ENCODE data around the gene ADAM8. TPM values are rescaled to one million over a fixed set of nuclear protein-coding genes. Genes with fewer than 3 reads are reported as not detected.
A peak's percentile ranks its signal among the peaks of the same experiment; 100 is the strongest.
"Not testable (repeated sequence)": the region's sequence is repeated elsewhere in the genome, so short reads cannot be mapped to it uniquely, and the experiment has no call there.

Gene ADAM8
- total RNA-seq, 1 experiment from 2014 or later, result 0.50 TPM

DNA sequence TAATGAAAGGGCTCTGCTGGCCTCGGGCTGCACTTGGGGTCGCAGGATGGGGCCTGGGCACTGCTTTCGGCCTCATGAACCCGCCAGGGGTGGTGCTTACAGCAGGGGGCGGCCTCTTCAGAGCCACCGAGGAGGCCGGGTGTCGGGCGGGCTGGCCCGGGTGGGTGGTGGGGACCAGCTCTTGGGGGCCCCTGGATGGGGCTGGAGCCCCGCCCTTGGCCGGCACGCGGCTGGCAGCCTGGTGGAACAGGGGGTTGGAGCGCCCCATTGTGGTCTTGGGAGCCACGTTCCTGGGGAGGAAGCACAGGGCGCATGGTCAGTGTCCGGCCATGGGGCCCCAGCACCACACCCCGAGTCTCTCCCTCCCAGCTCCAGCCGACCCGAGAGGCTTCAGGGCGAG is 8.8 kb downstream of the ADAM8 start:
- DNase-seq (ENCODE audit: low spot score), result no peak

- no peak for DNase-seq (ENCODE audit: low spot score)
Observed at GRCh38 chr10:133267293-133267692, 9.4 kb downstream of the ADAM8 start.

DNA sequence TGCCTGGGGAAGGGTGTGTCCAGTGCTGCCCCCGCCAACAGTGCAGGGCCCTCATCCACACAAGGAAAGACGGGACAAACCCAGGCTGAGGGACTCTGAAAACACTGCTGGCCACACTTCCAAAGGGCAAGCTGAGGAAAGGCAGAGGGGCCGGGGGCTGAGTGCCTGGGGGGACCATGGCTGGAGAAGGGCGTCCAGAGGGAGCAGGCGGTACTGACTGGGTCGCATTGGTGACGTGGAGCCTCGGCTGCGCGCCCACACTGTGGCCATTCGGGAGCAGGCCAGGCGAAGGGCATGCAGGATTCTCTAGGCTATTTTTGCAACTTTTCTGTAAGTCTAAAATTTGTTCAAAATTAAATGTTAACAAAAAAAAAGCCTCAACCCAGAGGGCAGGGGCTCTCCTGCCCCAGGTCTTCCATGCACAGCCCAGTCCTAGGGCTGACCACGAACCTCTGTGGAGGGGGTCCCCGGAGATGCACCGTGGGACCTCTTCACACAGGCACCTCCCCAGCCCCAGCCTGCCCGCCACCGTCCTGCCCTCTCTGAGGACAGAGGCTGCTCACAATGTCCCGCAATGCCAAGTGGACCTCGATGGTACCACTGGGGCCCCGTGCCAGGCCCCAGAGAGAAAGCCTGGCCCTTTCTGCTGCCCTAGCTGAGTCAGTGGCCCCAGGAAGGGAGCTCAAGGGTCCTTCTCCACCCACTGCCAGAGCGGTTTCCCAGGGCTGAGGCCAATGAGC is 10.4 kb downstream of the ADAM8 start:
- DNase-seq (ENCODE audit: low spot score), result no peak

DNA sequence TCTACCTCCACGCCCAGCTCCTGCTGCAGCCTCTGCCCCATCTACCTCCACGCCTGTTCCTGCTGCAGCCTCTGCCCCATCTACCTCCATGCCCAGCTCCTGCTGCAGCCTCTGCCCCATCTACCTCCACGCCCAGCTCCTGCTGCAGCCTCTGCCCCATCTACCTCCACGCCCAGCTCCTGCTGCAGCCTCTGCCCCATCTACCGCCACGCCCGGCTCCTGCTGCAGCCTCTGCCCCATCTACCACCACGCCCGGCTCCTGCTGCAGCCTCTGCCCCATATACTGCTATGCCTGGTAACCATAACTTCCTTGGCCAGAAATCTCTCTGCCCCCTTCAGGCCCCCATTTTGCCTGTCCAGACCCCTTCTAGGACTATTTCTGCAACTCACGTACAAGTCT is 11.6 kb downstream of the ADAM8 start:
- DNase-seq (ENCODE audit: low spot score), result not testable (repeated sequence)

GRCh38 chr10:133264461-133264860 is 12.2 kb downstream of the ADAM8 start:
- no peak for DNase-seq (ENCODE audit: low spot score)

DNA sequence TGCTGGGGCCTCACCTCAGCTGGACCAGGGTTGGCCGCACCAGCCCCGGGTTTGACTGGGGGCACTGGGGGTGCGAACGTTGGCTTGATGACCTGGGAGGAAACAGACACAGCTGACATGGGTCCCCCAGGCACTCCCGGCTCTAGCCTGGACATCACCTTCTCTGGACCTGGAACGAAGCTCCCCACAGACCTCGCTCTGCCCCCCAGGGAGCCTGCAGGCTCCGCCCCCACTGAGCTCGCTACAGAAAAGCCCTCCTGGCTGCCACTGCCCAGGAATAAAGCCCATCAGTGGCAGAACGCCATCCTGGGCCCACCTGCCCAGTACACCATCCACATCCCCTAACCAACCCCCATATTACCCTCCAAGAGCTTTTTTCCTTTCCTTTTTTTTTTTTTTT is 13.0 kb downstream of the ADAM8 start:
- no peak for DNase-seq (ENCODE audit: low spot score)

GRCh38 chr10:133262696-133263095 is 14.0 kb downstream of the ADAM8 start:
- no peak for DNase-seq (ENCODE audit: low spot score)

DNA sequence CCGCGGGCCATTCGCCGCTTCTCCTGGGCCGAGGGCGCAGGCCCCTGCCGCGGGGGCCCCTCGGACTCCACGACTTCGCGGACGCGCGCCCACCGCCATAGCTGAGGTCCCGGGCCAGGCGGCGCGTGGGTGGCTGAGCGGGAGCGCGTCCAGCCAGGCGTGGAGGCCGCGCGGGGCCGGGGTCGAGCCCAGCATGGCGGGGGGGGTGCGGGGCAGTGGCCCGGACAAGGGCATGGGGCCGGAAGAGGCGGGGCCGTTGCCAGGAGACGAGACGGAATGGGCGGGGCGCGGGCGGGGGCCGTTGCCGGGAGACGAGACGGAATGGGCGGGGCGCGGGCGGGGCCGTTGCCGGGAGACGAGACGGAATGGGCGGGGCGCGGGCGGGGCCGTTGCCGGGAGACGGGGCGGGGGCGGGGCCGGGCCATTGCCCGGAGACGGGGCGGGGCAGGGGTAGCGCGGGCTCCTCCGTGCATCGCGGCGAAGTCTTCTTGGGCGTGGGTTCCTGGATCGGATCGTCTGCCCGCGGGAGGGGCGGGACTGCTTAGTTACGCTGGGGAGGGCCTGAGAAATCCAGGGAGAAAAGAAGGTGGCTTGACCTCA is 14.8 kb downstream of the ADAM8 start:
- peak; percentile 40 for DNase-seq (ENCODE audit: low spot score)

- DNase-seq (ENCODE audit: low spot score), result peak; percentile 20
Observed at GRCh38 chr10:133260895-133261725, 15.6 kb downstream of the ADAM8 start.

DNA sequence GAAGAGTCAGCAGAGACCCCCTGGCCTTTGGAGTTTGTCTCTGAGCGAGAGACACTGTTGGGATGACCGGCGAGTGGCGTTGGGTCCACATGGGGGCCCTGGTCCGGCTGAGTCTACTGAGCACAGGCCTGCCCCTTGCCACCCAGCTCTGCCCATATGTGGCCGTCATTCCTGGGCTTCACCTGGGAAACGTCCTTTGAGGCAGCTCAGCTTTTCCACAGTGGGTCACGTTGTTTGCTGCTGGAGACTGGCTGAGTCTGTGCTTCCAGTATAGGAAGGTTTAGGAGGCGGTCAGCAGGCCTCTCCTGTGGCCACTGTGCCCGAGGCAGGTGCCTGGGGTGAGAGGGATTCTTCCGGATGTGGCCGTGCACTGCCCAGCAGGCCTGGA is 17.1 kb downstream of the ADAM8 start:
- no peak for DNase-seq (ENCODE audit: low spot score)

GRCh38 chr10:133258818-133259601 is 17.7 kb downstream of the ADAM8 start:
- DNase-seq (ENCODE audit: low spot score), result peak; percentile 100

DNA sequence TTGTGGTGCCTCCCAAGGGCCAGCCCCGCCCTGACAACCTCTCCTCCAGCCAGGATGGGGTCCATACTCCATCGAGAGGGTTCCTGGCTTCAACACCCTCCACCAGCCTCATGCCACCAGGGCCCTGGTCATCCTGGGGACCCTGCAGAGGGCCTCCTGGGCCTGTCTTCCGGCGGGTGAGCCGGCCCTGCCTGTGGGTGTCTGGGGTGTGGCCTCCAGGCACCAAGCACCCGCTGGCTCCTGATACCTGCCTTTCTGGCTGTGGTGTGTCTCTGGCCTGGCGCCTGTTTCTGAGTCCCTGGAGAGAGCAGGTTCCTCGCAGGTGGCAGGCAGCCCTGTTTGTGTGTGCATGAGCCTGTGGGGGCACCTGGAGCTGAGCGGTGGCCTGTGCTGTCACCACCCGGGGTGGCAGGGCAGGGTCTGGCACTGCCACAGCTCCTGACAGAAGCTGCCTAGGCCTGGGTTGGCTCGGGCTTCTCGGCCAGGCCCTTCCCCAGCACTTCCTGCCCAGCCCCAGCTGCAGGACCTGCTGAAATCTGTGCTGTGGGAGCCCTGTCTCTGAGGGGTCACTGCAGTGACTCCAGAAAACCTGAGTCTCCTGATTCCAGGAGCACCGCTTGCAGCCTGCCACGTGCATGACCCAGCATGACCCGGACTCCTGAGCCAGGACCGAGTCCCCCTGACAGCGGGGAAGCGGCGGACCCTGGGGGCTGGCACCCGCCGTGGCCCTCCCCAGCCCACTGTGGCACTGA is 18.4 kb downstream of the ADAM8 start:
- DNase-seq (ENCODE audit: low spot score), result no peak

GRCh38 chr10:133257489-133258065 is 19.1 kb downstream of the ADAM8 start:
- no peak for DNase-seq (ENCODE audit: low spot score)

- DNase-seq (ENCODE audit: low spot score), result no peak
Observed at GRCh38 chr10:133255323-133255722, 21.3 kb downstream of the ADAM8 start.

- no peak for DNase-seq (ENCODE audit: low spot score)
Observed at GRCh38 chr10:133254421-133255120, 22.1 kb downstream of the ADAM8 start.

DNA sequence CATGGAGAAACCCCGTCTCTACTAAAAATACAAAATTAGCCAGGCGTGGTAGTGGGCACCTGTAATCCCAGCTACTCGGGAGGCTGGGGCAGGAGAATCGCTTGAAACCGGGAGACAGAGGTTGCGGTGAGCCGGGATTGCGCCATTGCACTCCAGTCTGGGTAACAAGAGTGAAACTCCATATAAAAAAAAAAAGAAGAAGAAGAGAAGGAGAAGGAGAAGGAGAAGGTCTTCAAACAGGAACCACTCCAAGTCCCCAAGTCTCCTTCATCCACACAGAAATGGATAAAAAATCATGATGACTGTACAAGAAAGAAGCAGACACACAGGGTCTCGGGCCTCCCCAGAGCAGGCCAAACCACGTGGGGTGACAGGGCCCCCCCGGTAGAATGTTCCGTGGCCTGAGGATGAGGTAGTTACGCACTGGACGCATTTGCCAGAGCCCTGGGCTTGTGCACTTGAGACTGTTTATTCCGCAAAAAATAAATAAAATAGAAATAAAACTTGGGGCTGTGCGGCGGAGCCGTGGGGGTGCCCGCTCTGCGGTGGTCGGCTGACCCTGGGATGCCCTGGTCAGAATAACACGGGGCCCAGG is 23.2 kb downstream of the ADAM8 start:
- DNase-seq (ENCODE audit: low spot score), result no peak

- DNase-seq (ENCODE audit: low spot score), result no peak
Observed at GRCh38 chr10:133252223-133252552, 24.5 kb downstream of the ADAM8 start.

DNA sequence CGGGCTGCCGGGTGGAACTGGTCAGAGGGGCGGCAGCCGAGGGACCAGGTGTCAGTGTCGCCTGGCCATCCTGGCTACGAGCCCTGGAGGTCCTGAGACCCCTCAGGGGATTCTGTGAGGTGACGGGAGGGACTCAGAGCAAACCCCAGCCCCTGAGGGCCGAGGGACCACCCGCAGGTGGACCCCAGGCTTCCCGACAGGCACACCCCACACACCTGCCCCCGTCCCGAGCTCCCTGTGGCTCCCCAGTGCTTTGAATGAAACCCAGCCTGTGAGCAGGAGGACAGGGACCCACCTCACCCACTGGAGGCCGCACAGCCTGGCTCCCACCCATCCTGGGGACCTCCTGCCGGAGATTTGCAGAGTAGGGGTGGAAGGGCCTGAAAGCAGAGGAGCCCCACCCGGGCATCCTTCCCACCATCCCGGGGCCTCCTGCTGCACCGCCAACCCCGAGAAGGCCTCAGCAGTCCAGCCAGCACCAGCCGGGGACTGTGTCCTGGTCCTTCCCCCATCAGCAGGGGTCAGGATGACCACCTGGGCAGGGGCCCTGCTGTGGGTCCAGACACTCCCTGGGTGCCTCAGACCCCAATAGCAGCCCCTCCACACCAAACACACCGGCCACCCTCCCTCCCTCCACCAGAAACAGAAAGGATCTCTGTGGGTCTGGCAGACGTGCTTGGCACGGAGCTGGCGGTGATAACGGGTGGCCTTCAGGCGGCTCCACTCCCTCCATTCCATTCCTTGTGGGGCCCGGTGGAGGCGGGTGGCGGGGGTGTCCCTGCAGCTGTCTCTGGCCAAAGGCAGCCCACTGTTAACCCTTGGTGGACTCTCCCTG is 25.1 kb downstream of the ADAM8 start:
- no peak for DNase-seq (ENCODE audit: low spot score)
